Measurements from ENCODE around the gene DAP.

DNA sequence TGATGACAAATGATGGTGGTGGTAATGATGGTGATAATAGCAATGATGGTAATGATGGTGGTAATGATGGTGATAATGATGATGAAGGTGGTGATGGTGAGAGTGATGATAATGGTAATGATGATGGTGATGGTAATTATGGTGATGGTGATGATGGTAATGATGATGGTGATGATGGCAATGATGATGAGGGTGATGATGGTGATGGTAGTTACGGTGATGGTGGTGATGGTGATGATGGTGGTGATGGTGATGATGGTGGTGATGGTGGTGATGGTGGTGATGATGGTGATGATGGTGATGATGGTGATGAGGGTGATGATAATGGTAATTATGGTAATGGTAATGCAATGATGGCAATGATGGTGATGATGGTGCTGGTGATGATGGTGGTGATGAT, 91.1 kb downstream of the DAP start:
- TF ChIP-seq, protein P1, sequence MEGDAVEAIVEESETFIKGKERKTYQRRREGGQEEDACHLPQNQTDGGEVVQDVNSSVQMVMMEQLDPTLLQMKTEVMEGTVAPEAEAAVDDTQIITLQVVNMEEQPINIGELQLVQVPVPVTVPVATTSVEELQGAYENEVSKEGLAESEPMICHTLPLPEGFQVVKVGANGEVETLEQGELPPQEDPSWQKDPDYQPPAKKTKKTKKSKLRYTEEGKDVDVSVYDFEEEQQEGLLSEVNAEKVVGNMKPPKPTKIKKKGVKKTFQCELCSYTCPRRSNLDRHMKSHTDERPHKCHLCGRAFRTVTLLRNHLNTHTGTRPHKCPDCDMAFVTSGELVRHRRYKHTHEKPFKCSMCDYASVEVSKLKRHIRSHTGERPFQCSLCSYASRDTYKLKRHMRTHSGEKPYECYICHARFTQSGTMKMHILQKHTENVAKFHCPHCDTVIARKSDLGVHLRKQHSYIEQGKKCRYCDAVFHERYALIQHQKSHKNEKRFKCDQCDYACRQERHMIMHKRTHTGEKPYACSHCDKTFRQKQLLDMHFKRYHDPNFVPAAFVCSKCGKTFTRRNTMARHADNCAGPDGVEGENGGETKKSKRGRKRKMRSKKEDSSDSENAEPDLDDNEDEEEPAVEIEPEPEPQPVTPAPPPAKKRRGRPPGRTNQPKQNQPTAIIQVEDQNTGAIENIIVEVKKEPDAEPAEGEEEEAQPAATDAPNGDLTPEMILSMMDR (IDR thresholded peaks at IDR 0.05), result no peak
- TF ChIP-seq POLR2AphosphoS5 (IDR thresholded peaks at IDR 0.05), result no peak

All from esophagus muscularis mucosa (tissue), 3 donors.